Fibroblast of mammary gland (primary cell): ENCODE results near the gene GPC4.
"Not testable (repeated sequence)": the region's sequence is repeated elsewhere in the genome, so short reads cannot be mapped to it uniquely, and the experiment has no call there.

Experiments
- DNase-seq: peaks from one replicate; pipeline ENCODE4 v3.0.0-alpha.2; 2010; ENCODE audit warnings: low read depth
- H3K4me3 ChIP-seq: 2 replicates; pipeline ENCODE4 v1.5.1; 2011; ENCODE audit warnings: low read depth, mild to moderate bottlenecking, low read length, moderate library complexity; ENCODE audit not compliant: control insufficient read depth
- TF ChIP-seq, protein P1 (sequence below): conservative IDR thresholded peaks from 2 replicates; pipeline ENCODE4 v1.5.1; 2011; ENCODE audit warnings: low read depth, low read length, inconsistent platforms; ENCODE audit not compliant: control insufficient read depth, insufficient read depth

GPC4 gene

DNA sequence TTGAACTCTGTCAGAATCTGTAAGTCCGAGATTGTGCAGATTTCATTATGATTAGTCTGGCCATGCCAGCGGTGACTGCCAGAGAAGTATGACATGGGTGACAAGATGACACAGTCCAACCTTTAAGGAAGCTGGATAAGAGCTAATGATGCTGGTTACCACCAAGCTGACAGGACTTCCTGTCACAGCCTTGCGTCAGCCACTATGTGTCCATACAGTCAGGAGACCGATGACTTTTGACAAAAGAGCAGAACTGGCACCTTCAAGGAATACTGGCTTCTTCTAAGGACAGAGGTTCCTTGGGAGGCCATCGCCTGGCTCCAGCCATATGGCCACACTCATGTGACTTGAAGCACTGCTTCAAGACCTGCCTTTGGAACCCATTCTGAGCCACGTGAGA, 129.9 kb downstream of the GPC4 start:
- no peak overlapping the region for H3K4me3 ChIP-seq
- no peak for DNase-seq
- TF ChIP-seq, protein P1, sequence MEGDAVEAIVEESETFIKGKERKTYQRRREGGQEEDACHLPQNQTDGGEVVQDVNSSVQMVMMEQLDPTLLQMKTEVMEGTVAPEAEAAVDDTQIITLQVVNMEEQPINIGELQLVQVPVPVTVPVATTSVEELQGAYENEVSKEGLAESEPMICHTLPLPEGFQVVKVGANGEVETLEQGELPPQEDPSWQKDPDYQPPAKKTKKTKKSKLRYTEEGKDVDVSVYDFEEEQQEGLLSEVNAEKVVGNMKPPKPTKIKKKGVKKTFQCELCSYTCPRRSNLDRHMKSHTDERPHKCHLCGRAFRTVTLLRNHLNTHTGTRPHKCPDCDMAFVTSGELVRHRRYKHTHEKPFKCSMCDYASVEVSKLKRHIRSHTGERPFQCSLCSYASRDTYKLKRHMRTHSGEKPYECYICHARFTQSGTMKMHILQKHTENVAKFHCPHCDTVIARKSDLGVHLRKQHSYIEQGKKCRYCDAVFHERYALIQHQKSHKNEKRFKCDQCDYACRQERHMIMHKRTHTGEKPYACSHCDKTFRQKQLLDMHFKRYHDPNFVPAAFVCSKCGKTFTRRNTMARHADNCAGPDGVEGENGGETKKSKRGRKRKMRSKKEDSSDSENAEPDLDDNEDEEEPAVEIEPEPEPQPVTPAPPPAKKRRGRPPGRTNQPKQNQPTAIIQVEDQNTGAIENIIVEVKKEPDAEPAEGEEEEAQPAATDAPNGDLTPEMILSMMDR = no peak

DNA sequence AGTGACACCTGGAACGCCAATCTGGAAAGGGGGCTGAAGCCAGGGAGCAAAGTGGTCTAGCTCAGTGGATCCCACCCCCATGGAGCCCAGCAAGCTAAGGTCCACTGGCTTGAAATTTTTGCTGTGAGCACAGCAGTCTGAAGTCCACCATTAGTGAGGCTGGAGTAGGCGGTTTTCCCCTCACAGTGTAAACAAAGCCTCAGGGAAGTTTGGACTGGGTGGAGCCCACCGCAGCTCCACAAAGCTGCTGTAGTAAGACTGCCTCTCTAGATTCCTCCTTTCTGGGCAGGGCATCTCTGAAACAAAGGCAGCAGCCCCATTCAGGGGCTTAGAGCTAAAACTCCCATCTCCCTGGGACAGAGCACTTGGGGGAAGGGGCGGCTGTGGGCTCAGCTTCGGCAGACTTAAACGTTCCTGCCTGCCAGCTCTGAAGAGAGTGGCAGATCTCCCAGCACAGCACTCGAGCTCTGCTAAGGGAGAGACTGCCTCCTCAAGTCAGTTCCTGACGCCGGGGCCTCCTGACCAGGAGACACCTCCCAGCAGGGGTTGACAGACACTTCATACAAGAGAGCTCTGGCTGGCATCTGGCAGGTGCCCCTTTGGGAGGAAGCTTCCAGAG, 136.1 kb downstream of the GPC4 start:
- not testable (repeated sequence) for H3K4me3 ChIP-seq, DNase-seq

DNA sequence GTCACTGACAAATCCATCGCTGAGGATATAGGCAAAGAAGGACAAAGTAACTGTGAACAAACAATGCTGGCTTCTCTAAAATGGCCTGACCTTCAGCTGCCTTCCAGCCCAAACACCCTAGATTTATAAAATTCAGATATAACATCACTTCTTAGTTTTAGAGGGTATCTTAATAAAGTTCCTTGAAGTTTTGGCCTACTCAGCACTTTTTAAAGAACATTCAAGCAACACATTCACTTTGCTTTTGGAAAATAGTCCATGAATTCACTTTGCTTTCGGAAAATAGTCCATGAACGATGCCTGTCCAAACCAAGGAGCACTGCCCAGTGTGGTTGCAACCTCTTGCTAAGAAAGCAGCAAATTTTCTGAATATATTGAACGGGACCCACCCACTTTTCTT, 142.1 kb downstream of the GPC4 start:
- TF ChIP-seq, protein P1 = no peak
- DNase-seq = no peak
- H3K4me3 ChIP-seq = no peak overlapping the region

DNA sequence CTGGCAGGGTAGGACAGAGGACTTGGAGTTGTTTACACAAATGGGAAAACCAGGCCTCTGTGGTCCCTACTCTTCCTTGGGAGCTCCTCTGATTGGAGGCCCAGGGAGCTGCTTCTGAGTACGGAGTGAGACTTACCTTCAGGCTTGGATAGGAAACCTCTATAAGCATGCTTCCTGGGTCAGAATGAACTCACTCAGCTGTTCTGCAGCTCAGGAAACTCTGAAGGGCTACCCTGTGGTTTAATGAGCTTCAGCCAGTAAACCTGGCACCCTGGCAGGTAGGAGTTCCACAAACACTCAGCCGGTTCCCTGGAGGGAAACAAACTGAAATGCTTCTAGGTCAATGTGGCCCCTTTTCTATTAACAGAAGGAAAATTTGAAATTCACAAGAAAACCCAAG, 146.1 kb downstream of the GPC4 start:
- no peak for DNase-seq
- TF ChIP-seq, protein P1 = no peak
- H3K4me3 ChIP-seq = no peak overlapping the region

DNA sequence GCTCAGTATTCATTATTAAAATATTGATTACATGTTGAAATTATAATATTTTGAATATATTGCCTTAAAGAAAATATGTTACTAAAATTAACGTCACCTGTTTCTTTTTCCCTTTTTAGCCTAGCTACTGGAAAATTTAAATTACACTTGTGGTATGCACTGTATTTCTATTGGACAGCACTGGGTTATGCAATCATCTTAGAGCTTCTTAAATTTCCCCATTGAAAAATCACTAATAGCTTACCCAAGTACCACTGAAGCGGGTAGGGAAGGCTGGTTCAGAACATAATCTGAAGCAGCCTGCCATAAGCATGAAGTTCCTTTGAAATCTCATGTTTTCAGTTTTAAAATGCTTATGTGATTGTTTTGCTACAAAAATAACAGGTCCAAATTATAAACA, 147.7 kb downstream of the GPC4 start:
- no peak for DNase-seq
- TF ChIP-seq, protein P1 = no peak
- no peak overlapping the region for H3K4me3 ChIP-seq

DNA sequence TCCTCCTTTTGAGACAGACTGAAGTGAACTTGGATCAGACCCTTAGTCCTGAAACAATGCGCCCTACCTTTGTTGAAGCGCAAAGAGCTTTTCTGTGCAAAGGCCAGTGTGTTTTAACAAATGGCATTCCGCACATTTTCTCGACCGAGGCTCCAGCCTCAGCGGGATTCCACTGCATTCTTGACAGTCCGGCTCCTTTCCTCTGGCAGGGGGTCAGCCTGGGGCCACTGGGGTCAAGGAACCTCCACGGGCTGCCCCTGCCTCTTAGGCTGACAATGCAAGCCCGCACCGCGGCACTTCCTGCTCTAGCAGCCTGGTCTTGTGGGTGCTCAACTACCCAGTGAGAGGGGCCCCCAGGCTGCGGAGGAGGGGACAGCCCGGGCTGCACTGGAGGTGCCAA, 150.0 kb downstream of the GPC4 start:
- TF ChIP-seq, protein P1 = no peak
- no peak for DNase-seq
- no peak overlapping the region for H3K4me3 ChIP-seq

DNA sequence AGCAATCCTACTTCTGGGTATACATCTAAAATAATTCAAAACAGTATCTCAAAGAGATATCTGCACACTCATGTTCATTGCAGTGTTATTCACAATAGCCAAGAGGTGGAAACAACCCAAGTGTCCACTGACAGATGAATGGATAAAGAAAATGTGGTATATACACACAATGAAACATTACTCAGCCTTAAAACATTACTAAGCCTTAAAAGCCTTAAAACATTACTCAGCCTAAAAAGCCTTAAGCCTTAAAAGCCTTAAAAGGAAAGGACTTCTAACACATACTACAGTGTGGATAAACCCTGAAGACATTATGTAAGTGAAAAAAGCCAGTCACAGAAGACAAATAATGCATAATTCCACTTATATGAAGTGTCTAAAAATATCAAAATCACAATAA, 156.8 kb downstream of the GPC4 start:
- TF ChIP-seq, protein P1 = no peak
- peak; percentile 4 for DNase-seq
- H3K4me3 ChIP-seq = no peak overlapping the region

DNA sequence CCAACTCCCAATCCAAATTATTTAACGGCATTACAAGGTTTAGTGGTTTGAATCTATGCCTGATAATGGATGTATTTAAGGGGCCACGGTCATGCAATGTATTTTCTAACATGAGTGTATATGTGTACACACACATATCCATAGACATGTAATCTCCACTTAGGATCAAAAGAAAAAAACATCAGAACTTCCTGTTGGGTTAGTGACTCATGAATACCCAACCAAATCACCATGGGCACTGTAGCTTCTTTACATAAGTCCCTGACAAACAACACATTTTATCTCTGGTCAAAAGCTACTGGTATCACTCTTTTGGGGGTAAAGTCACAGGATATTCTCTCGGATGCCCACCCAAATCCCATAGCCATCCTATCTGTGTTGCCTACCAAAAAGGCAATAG, 160.6 kb downstream of the GPC4 start:
- peak; percentile 23 for DNase-seq
- H3K4me3 ChIP-seq = no peak overlapping the region
- TF ChIP-seq, protein P1 = no peak
